ENCODE data around the gene GPR65. TPM values are rescaled to one million over a fixed set of nuclear protein-coding genes. Genes with fewer than 3 reads are reported as not detected.

Gene GPR65
- total and polyA plus RNA-seq, 2 experiments from 2014 or later, result not detected

- Histone ChIP-seq H2AFZ (no peak overlapping the region), H3K4me1 (ENCODE audit: insufficient read depth) (no peaks in the 10 kb centered on the region), H3K4me2 (no peak overlapping the region), H3K36me3 (ENCODE audit: insufficient read depth) (no peaks in the 10 kb centered on the region), H3K79me2 (replicated peaks; ENCODE audit: insufficient read depth) (no peaks in the 10 kb centered on the region), H3F3A (replicated peaks; ENCODE audit: low read depth) (no peaks in the 10 kb centered on the region), H4K20me1 (replicated peaks; ENCODE audit: insufficient read depth) (no peaks in the 10 kb centered on the region), H3K4me3 (no peak overlapping the region), H3K27me3 (ENCODE audit: insufficient read depth) (no peaks in the 10 kb centered on the region), H3K9me2 (ENCODE audit: insufficient read depth) (no peaks in the 10 kb centered on the region), H3K27ac (ENCODE audit: low read depth) (no peak overlapping the region)
- Mint-ChIP-seq H3K27me3 (ENCODE audit: insufficient read depth, low read depth, poor library complexity) (no peaks in the 10 kb centered on the region), H3K36me3 (ENCODE audit: low read depth) (no peaks in the 10 kb centered on the region), H3K4me3 (no peak overlapping the region), H3K9me3 (peaks cover 6% of the 10 kb centered on the region; the same call in 2 of the 3 replicates), H3K4me1 (no peaks in the 10 kb centered on the region), H3K27ac (no peak overlapping the region)
- ATAC-seq (no peak), DNase-seq (ENCODE audit: low spot score) (no peak)
- TF ChIP-seq ETS1 (IDR thresholded peaks at IDR 0.05) (no peak), ZNF114 (CRISPR knock-in tag; IDR thresholded peaks at IDR 0.05) (no peak), CTCF (conservative IDR thresholded peaks at IDR 0.05; ENCODE audit: low read depth in 2 of 2) (no peak), ZNF331 (CRISPR knock-in tag; IDR thresholded peaks at IDR 0.05; ENCODE audit: low read depth) (no peak), JUNB (IDR thresholded peaks at IDR 0.05; ENCODE audit: unreplicated experiment) (no peak), NANOG (IDR thresholded peaks at IDR 0.05; ENCODE audit: borderline replicate concordance) (no peak), POLR2AphosphoS5 (IDR thresholded peaks at IDR 0.05; ENCODE audit: low read depth) (no peak), EZH2 (IDR thresholded peaks at IDR 0.05; ENCODE audit: low read depth, unreplicated experiment) (no peak), EZH2phosphoT487 (IDR thresholded peaks at IDR 0.05; ENCODE audit: unreplicated experiment) (no peak), REST (IDR thresholded peaks at IDR 0.05; ENCODE audit: unreplicated experiment) (no peak), ZNF462 (CRISPR knock-in tag; IDR thresholded peaks at IDR 0.05) (no peak), STAT1 (IDR thresholded peaks at IDR 0.05; ENCODE audit: unreplicated experiment) (no peak), CREB1 (CRISPR knock-in tag; IDR thresholded peaks at IDR 0.05; ENCODE audit: low read depth) (no peak)
These were observed 44.3 kb downstream of the GPR65 start for GRCh38 chr14:88049266-88049665.

Measured in GM23338 (cell line).